COLO829 (cell line): Measurements from ENCODE around the gene IDH2.

Source experiments
- DNase-seq: peaks from one replicate; pipeline ENCODE4 v3.0.0; 2012; ENCODE audit warnings: low spot score

IDH2 gene

GRCh38 chr15:90062973-90063769, 39.1 kb downstream of the IDH2 start:
- no peak for DNase-seq

GRCh38 chr15:90062462-90062932, 39.8 kb downstream of the IDH2 start:
- no peak for DNase-seq

GRCh38 chr15:90062023-90062442, 40.2 kb downstream of the IDH2 start:
- no peak for DNase-seq

DNA sequence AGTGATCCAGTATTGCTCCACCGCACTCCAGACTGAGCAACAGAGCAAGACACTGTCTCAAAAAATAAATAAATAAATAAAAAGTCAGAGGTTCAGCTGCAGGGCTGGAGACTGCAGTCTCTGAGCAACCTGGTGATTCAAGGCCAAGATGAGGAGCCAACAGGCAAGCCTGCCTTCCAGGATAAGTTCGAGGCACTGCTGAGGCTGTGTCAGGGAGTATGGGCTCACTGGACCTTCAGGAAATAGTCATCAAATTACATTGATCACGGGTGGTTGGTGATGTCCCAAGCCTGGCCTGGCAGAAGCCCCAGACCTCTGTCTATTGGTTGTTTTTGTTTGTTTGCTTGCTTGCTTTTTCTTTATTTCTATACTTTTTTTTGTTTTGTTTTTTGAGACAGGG, 41.5 kb downstream of the IDH2 start:
- no peak for DNase-seq

DNA sequence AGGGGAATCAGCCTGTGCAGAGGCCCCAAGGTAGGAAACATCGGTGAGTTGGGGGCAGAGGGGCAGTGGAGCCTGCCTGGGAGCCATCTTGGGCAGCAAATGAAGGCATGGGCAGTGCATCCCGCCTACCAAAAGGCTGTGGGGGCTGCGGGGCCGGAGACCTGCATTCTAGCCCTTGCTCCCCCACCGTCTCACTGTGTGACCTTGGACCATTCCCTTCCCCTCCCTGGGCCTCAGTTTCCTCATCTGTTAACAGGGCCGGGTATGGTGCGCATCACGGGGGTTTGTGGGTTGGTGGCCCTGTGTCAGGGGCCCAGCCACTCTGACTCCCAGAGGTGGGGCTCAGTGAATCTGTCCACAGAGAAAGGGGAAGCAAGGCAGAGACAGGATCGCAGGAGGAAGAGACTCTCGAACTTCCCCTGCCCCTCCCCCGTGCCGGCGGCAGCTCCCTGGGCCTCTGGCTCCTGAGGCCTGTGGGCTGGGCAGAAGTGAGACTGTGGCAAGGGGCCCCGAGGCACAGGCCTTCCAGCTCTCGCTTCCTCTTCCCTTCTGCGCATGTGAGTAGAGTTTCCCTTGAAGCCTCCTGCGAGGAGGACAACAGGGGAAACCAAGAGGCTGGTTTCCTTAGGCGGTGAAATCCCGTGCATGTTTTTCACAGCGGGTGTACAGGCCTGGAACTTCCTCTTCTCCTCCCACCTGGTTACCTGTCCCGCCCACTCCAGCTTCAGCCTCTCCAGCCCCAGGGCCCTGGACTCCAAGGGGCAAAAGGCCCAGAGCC, 42.9 kb downstream of the IDH2 start:
- DNase-seq: no peak

GRCh38 chr15:90058775-90059174, 43.5 kb downstream of the IDH2 start:
- no peak for DNase-seq

DNA sequence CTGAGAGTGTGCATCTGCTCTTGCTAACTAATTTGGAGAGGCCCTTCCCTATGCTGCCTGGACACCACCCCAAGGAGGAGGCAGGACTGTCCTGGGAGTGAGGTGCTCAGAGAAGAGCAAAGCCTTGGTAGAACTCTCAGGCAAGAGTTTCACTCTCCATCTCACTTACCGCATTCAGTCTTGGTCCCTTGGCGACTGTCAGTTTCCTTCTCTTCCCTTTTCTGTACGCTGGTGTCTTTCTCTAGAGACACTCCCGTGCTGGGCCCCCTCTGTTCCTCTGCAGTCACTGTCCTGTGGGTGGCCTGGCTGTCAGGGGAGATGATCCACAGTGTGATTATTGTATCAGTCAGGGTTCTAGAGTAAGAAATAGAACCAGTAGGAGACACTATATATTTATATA, 44.0 kb downstream of the IDH2 start:
- DNase-seq: no peak

DNA sequence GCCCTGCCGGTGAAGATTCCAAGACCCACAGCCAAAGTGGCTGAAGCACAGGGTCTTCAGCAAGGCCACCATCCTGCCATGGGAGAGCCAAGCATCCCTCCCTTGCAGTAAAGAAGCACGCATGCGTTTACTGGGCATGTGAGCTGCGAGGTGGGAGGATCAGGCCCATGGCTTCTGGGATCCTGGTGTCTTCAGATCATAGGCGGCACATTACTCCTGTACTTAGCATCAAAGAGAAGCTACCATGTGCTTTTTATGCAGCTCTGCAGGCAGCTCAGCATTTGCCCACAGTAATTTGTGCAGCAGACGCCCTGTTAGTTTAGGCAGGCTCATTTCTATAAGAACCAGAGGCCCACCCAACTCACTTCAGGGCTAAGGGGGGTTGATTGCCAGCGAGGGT, 45.7 kb downstream of the IDH2 start:
- DNase-seq: no peak

DNA sequence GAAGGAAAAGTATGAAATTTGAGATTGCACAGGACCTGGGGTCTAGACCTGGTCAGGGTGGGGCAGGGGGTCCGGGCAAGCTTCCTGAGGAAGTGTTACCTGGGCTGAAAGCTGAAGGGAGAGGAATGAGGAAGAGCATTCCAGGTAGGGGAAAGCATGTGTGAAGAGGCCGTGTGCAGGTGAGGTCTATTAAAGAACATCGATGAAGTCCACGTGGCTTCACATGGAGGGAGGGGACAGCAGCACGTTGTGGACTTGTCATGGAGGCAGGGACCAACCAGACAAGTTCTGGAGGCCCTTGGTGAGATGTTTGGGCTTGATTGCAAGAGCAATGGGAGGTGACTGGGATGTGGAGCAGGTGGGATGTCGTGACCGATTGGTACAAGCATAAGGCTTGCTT, 47.1 kb downstream of the IDH2 start:
- DNase-seq: no peak

GRCh38 chr15:90054618-90055097, 47.6 kb downstream of the IDH2 start:
- peak; percentile 62 for DNase-seq

DNA sequence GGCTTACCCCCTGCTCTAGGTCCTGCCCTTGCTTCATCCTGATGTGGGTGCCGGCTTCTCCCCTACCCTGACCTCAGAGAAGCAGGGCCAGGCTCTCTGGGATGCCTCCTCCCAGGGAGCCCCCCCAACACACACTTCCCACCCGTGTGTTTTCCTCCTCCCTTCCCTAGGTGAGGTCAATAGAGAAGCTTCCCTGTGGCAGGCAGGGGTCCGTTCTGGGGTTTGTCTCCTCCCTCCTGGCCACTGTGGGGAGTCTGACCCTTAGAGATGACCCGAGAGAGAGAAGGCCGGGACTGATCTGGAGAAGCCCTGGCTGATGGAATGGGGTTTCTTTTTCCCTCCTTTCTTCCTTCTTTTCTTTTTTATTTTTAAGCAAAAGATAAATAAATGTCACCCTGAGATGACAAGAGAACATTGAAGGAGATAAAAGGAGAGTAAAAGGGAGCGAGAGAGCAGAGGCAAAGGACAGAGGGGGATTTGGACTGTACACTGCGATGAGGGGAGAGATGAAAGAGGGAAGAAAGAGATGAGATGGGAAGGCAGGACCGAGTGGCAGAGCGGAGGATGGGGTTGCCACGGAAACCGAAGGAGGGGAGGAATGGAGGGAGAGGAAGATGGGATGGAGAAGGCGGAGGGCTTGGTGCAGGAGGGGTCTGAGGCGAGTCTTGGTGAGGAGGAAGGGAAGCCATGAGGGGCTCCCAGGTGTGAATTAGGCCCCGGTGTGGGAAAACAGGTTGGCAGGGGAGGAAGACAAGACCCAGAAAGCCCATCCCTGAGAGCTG, 48.4 kb downstream of the IDH2 start:
- DNase-seq: no peak

DNA sequence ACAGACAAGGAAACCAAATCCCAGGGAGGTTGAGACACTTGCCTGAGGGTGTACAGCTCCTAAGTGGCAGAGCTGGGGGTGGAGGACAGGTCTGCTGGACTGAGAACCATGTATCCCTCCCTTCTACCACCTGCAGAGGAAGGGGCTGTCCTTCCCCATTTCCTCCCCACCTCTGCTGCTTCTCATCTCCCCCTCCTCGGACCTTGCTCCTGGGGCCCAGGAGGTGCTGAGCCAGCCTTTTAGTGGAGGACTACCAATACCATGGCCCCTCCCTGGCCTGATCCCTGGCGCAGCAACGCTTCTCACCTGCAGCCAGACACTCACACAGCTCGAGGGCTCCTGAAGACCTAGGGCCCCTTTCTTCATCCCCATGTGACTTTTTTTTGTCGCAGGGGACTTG, 50.4 kb downstream of the IDH2 start:
- no peak for DNase-seq

- no peak for DNase-seq
These were observed 52.3 kb downstream of the IDH2 start for GRCh38 chr15:90049666-90050604.

DNA sequence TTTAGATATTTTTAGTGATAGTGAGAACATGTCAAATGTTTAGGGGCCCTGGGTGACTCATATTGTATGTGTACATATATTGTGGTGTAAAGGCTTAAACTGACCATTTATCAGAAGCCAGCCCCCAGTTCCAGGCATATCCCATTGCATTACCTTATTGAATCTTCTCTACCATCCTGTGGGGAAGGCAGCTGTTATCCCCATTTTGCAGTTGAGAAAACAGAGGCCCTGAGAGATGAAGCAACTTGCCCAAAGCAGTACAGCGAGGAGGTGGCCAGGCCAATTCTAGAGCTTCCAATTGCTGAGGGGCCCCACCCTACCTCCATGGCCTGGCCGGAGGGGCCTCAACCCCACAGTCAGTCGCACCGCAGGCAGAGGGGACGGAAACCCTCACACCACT, 53.2 kb downstream of the IDH2 start:
- DNase-seq: no peak

- DNase-seq: no peak
These were observed 54.2 kb downstream of the IDH2 start for GRCh38 chr15:90047956-90048575.

DNA sequence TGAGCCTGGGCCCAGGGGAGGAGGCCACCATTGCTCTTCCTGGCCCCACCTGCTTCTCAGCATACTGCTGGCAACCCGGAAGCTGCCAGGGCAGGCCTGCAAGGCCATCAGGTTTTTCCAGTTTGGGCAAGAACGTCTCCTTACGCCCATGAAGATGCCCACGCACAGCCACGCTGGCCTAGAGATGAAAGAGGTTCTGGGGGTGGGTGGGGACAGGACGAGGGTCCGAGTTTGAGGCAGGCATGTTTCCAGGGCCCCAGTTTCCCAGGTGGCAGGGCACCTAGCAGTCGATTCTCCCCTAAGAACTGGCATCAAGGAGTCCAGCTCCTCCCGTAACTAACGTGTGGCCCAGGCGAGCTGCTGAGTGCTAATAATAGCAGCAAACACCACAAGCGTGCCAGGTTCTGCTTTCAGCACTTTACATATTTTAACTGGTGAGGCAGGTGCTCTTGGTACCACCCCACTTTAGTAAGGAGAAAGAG, 55.3 kb downstream of the IDH2 start:
- no peak for DNase-seq

GRCh38 chr15:90046289-90046688, 56.0 kb downstream of the IDH2 start:
- DNase-seq: no peak

DNA sequence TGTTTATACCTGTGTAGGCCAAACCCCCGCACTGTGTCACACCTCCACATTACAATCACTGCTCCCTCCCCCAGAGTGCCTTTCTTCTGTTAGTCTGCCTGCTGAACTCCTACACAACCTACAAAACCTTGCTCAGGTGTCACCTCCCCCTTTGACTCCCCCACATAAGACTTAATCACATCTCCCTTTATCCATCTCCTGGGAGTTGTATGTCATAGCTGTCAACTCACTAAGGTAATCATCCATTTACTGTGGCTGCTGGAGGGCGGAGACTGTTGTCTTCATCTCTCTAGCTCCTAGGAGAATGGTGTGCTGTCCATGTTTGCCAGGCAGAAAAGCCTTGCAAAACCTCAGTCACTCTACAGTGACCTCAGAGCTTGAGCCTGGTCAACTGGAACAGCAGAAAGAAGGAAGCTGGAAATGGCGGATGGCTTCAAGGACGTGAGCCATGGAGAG, 57.3 kb downstream of the IDH2 start:
- no peak for DNase-seq

DNA sequence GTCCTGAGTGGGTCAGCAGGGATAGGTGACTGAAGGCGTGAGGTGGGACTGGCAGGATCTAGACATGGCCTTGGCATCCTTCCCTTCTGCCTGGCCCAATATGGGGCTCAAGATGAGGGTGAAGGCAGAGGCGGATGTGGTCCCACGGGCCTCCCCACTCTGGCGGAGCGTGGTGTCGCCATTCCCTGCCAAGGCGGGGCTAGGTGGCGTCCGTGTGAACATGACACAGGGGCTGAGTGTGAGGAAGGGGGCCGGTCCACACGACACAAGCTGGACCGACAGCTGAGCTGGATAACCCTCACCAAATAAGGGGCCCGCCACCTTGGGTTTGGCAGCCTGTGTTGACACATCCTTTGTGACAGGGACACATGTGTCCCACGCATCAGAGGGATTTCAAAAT, 58.1 kb downstream of the IDH2 start:
- DNase-seq: no peak

DNA sequence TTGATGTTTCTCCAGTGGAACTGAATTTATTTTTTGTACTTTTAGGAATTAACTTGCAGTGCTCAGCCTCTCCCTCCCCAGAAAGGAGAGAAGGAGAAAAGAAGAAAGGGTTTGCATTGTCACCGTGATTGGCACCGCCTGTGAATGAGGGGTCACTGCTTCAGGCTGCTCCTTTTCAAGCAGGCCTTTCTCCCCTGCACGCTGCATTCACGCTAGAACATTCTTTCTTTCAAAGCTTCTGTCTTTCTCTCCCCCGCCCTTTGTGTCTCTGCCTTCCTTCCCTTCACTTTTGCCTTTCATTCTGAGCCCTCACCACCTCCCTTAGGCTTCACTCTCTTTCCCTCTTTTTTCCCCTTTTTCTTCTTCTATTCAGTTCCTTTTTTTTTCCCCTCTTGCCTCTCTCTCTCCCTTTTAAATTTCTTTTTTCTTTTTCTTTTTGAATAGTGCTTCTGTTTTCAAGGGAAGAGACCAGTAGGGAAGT, 58.7 kb downstream of the IDH2 start:
- no peak for DNase-seq
